Measurements from ENCODE around the gene USP48. TPM values are rescaled to one million over a fixed set of nuclear protein-coding genes. Genes with fewer than 3 reads are reported as not detected.

Gene USP48
- total RNA-seq, 1 donor from 2014 or later = 86.5 TPM

GRCh38 chr1:21763694-21764419 is 19.1 kb downstream of the USP48 start:
- Mint-ChIP-seq H3K4me1 (peaks cover 24% of the 10 kb centered on the region), H3K36me3 (no peaks in the 10 kb centered on the region), H3K4me3 (no peak overlapping the region), H3K27me3 (ENCODE audit: low read depth) (no peaks in the 10 kb centered on the region), H3K27ac (peak overlapping the region; percentile 87), H3K9me3 (no peaks in the 10 kb centered on the region)
- TF ChIP-seq CTCF (IDR thresholded peaks at IDR 0.05; ENCODE audit: unreplicated experiment) = no peak
- DNase-seq (ENCODE audit: low spot score in 2 of 2, unreplicated experiment in 2 of 2) = no peak

GRCh38 chr1:21763236-21763635 is 19.7 kb downstream of the USP48 start:
- Mint-ChIP-seq H3K4me1 (peaks cover 24% of the 10 kb centered on the region), H3K27ac (no peak overlapping the region), H3K27me3 (ENCODE audit: low read depth) (no peaks in the 10 kb centered on the region), H3K4me3 (no peak overlapping the region), H3K36me3 (no peaks in the 10 kb centered on the region), H3K9me3 (no peaks in the 10 kb centered on the region)
- no peak for TF ChIP-seq CTCF (IDR thresholded peaks at IDR 0.05; ENCODE audit: unreplicated experiment)
- no peak for DNase-seq (ENCODE audit: low spot score in 2 of 2, unreplicated experiment in 2 of 2)

GRCh38 chr1:21762022-21762404 is 20.9 kb downstream of the USP48 start:
- Mint-ChIP-seq H3K27me3 (ENCODE audit: low read depth) (no peaks in the 10 kb centered on the region), H3K9me3 (no peaks in the 10 kb centered on the region), H3K4me1 (peaks cover 24% of the 10 kb centered on the region), H3K36me3 (no peaks in the 10 kb centered on the region), H3K4me3 (no peak overlapping the region), H3K27ac (peak overlapping the region; percentile 13)
- no peak for DNase-seq (ENCODE audit: low spot score in 2 of 2, unreplicated experiment in 2 of 2)
- TF ChIP-seq CTCF (IDR thresholded peaks at IDR 0.05; ENCODE audit: unreplicated experiment) = no peak

- H3K4me1 Mint-ChIP-seq = peaks cover 23% of the 10 kb centered on the region
- no peaks in the 10 kb centered on the region for H3K36me3 Mint-ChIP-seq
- no peak overlapping the region for H3K27ac Mint-ChIP-seq
- no peak for TF ChIP-seq CTCF (IDR thresholded peaks at IDR 0.05; ENCODE audit: unreplicated experiment)
- no peak for DNase-seq (ENCODE audit: low spot score in 2 of 2, unreplicated experiment in 2 of 2)
- no peak overlapping the region for H3K4me3 Mint-ChIP-seq
- no peaks in the 10 kb centered on the region for H3K9me3 Mint-ChIP-seq
- H3K27me3 Mint-ChIP-seq (ENCODE audit: low read depth) = no peaks in the 10 kb centered on the region
Measured at GRCh38 chr1:21761052-21761451, 21.9 kb downstream of the USP48 start.

- H3K27me3 Mint-ChIP-seq (ENCODE audit: low read depth) = no peaks in the 10 kb centered on the region
- no peak overlapping the region for H3K27ac Mint-ChIP-seq
- H3K4me3 Mint-ChIP-seq = no peak overlapping the region
- no peak for DNase-seq (ENCODE audit: low spot score in 2 of 2, unreplicated experiment in 2 of 2)
- no peaks in the 10 kb centered on the region for H3K9me3 Mint-ChIP-seq
- peaks cover 14% of the 10 kb centered on the region for H3K4me1 Mint-ChIP-seq
- peaks cover 3% of the 10 kb centered on the region for H3K36me3 Mint-ChIP-seq
- TF ChIP-seq CTCF (IDR thresholded peaks at IDR 0.05; ENCODE audit: unreplicated experiment) = no peak
Measured at GRCh38 chr1:21759818-21760217, 23.1 kb downstream of the USP48 start.

Measured in mesothelial cell of epicardium (in vitro differentiated cells).